K562 (cell line): Measurements from ENCODE around the gene CEP95. TPM values are rescaled to one million over a fixed set of nuclear protein-coding genes. Genes with fewer than 3 reads are reported as not detected.

ENCODE experiments used
- ATAC-seq: fragments of 200-7000 bp; cut with Tn5 transposase; 3 replicates; pipeline ENCODE4 v1.9.1; 2020; ENCODE audit warnings: moderate library complexity
- BruUV-seq: library from RNA; stranded (reverse); fragments of 400-500 nt; replicated peaks from 2 replicates; lab custom pipeline; 2021; lab: Mats Ljungman, UMichigan
- CTCF ChIA-PET: fragments of 300-600 bp; formaldehyde crosslinking; extraction: SDS; loops from one replicate; lab custom pipeline; 2021; ENCODE audit warnings: low intra/inter-chr PET ratio; lab: Yijun Ruan, JAX
- POLR2A ChIA-PET: fragments of 300-600, 350-650 bp; sonication (Branson Sonifier 250); formaldehyde crosslinking; extraction: SDS; loops from one replicate; lab custom pipeline; 2021; ENCODE audit warnings: antibody characterized with exemption, inconsistent platforms; lab: Yijun Ruan, JAX
- DNase-seq, 4 experiments: peaks; one replicate each; pipeline versions ENCODE4 v3.0.0 to v3.0.0-alpha.2; 2011 to 2018; ENCODE audit warnings: low spot score in 3 of 4, mixed read lengths in 3 of 4; ENCODE audit errors: extremely low read depth in 1 of 4
- FAIRE-seq: peaks from 2 replicates; lab custom pipeline; 2011; peaks lifted over from hg19 to GRCh38; lab: Jason Lieb, UNC
- H2AFZ ChIP-seq: 2 replicates; pipeline ENCODE4 v1.6.0; 2011; ENCODE audit warnings: low read depth, low read length, control low read depth, inconsistent platforms
- H3K27ac ChIP-seq: fragments of 200-600 bp; 3 replicates; pipeline ENCODE4 v1.8.0; 2011; ENCODE audit warnings: low read depth, mild to moderate bottlenecking, control low read depth, inconsistent platforms, low read length, moderate library complexity, mixed read lengths; ENCODE audit errors: extremely low read depth
- H3K27me3 ChIP-seq, 2 experiments: fragments of 300-600 bp in 1 of 2; 2 replicates in 1 of 2; 3 replicates in 1 of 2; pipeline versions ENCODE4 v1.6.0 to v1.8.0; 2011; ENCODE audit warnings: inconsistent platforms in 2 of 2, low read length in 2 of 2, mild to moderate bottlenecking in 1 of 2, mixed read lengths in 1 of 2, moderate library complexity in 1 of 2; ENCODE audit not compliant: control insufficient read depth in 2 of 2, insufficient read depth in 2 of 2
- H3K36me3 ChIP-seq: fragments of 300-600 bp; 3 replicates; pipeline ENCODE4 v1.8.0; 2011; ENCODE audit warnings: mild to moderate bottlenecking, low read length, inconsistent platforms; ENCODE audit not compliant: control insufficient read depth, insufficient read depth
- H3K4me1 ChIP-seq, 2 experiments: fragments of 200-600 bp in 1 of 2; replicated peaks in 1 of 2; 2 replicates in 1 of 2; 3 replicates in 1 of 2; pipeline versions ENCODE4 v1.5.1 to v1.8.0; 2011; ENCODE audit warnings: inconsistent platforms in 2 of 2, low read length in 2 of 2, mild to moderate bottlenecking in 1 of 2, mixed read lengths in 1 of 2, moderate library complexity in 1 of 2; ENCODE audit not compliant: control insufficient read depth in 2 of 2, insufficient read depth in 2 of 2
- H3K4me2 ChIP-seq: 2 replicates; pipeline ENCODE4 v1.6.1; 2011; ENCODE audit warnings: low read length, control low read depth, inconsistent platforms, mixed read lengths; ENCODE audit not compliant: insufficient read depth
- H3K4me3 ChIP-seq: fragments of 200-600 bp; sonication (generic), shearing (Covaris generic); 2 replicates; pipeline ENCODE4 v1.5.1; 2016; ENCODE audit warnings: control low read depth, inconsistent platforms
- H3K79me2 ChIP-seq: fragments of 200-600 bp; 3 replicates; pipeline ENCODE4 v1.8.0; 2011; ENCODE audit warnings: low read length, inconsistent platforms; ENCODE audit not compliant: control insufficient read depth, insufficient read depth
- H3K9ac ChIP-seq, 2 experiments: 2 replicates each; pipeline versions ENCODE4 v1.6.0 to v1.6.1; 2011; ENCODE audit warnings: low read depth in 2 of 2, low read length in 2 of 2, control low read depth in 1 of 2, inconsistent platforms in 1 of 2, mild to moderate bottlenecking in 1 of 2, mixed read lengths in 1 of 2; ENCODE audit not compliant: insufficient read depth in 1 of 2
- H3K9me1 ChIP-seq: one replicate; pipeline ENCODE4 v1.6.0; 2011; ENCODE audit warnings: inconsistent platforms, mild to moderate bottlenecking, low read length, moderate library complexity; ENCODE audit not compliant: control insufficient read depth, insufficient read depth
- H3K9me3 ChIP-seq: replicated peaks from 2 replicates; pipeline ENCODE4 v1.5.1; 2011; ENCODE audit warnings: low read depth, low read length, inconsistent platforms; ENCODE audit not compliant: control insufficient read depth, insufficient read depth
- H4K20me1 ChIP-seq: replicated peaks from 2 replicates; pipeline ENCODE4 v1.6.1; 2011; ENCODE audit warnings: low read length, inconsistent platforms, mixed read lengths; ENCODE audit not compliant: control insufficient read depth, insufficient read depth
- CBX1 ChIP-seq: sonication (generic); IDR thresholded peaks from 2 replicates; pipeline ENCODE4 v1.6.1; 2016; ENCODE audit warnings: antibody characterized with exemption, low read depth, mild to moderate bottlenecking
- CEBPB ChIP-seq: fragments of 450-650 bp; IDR thresholded peaks from 2 replicates; pipeline ENCODE4 v1.6.1; 2016; ENCODE audit warnings: missing genetic modification characterization, missing compliant biosample characterization
- ILK ChIP-seq: fragments of 450-650 bp; IDR thresholded peaks from 2 replicates; pipeline ENCODE4 v1.6.1; 2016; ENCODE audit warnings: missing genetic modification characterization, low read depth, mild to moderate bottlenecking, missing compliant biosample characterization, moderate library complexity, borderline replicate concordance
- RAD21 ChIP-seq, 2 experiments: fragments of 250-450 bp in 1 of 2; fragments of 450-650 bp in 1 of 2; sonication (Bioruptor Pico) in 1 of 2; formaldehyde crosslinking in 1 of 2; IDR thresholded peaks in 1 of 2; conservative IDR thresholded peaks in 1 of 2; 2 replicates each; pipeline versions ENCODE4 v1.4.0 to v1.8.0; 2020 to 2022; ENCODE audit warnings: mild to moderate bottlenecking in 2 of 2, moderate library complexity in 1 of 2
- WGBS: fragments of 100-300 bp; shearing (Covaris generic); methylation state at CpG from one replicate; pipeline ENCODE4 v1.1.6; 2016; ENCODE audit warnings: low coverage, mixed read lengths; ENCODE audit not compliant: insufficient coverage; ENCODE audit errors: missing lambda C conversion rate; 5-methylcytosine and 5-hydroxymethylcytosine counted together
- in situ Hi-C: fragments of 300-500 bp; cut with MboI; formaldehyde crosslinking; loops from 4 replicates; pipeline ENCODE4 v1.15.0; 2018; ENCODE audit warnings: inconsistent platforms, mixed read lengths
- intact Hi-C: fragments of 100-400 bp; cut with micrococcal nuclease; formaldehyde crosslinking; loops from 2 replicates; pipeline ENCODE4 v1.14.2; 2022
- polyA plus RNA-seq, 8 experiments: library from polyadenylated mRNA; depleted of rRNA in 4 of 8; stranded (reverse) in 5 of 8; unstranded in 3 of 8; fragments of >200 nt; fragmentation: Nextera tagmentation in 2 of 8; fragmentation: Illumina TruSeq in 1 of 8; extraction: Ambion mirVana in 2 of 8; extraction: Trizol in 1 of 8; gene quantifications; 2 replicates each; pipeline versions ENCODE4 v1.2.1 to v1.2.3, GENCODE V29; 2011 to 2014; ENCODE audit warnings: inconsistent platforms in 1 of 8, missing spikeins in 1 of 8
- total RNA-seq, 7 experiments: library from RNA; depleted of rRNA in 6 of 7; stranded (reverse); fragments of >200 nt in 6 of 7; fragmentation: Illumina TruSeq in 2 of 7; extraction: Trizol in 2 of 7; gene quantifications; 2 replicates each; pipeline versions ENCODE4 v1.2.1 to v1.2.3, GENCODE V29; 2011 to 2021; ENCODE audit warnings: low replicate concordance in 1 of 7
- TF ChIP-seq, protein P1 (sequence below), 3 experiments: IDR thresholded peaks in 2 of 3; conservative IDR thresholded peaks in 1 of 3; 2 replicates each; pipeline ENCODE4 v1.5.1; 2011 to 2012; ENCODE audit warnings: low read length in 3 of 3, mild to moderate bottlenecking in 3 of 3, control low read depth in 2 of 3, improper control_type of control experiment in 1 of 3, inconsistent platforms in 1 of 3, low read depth in 1 of 3, mixed read lengths in 1 of 3, moderate library complexity in 1 of 3; ENCODE audit not compliant: insufficient read depth in 2 of 3

Gene CEP95
- total and polyA plus RNA-seq, 9 of the 15 experiments (the other 6 are each of a cell fraction or from before 2014, with no cell fraction given): 26.7 to 80.7 (median 56.9) TPM

DNA sequence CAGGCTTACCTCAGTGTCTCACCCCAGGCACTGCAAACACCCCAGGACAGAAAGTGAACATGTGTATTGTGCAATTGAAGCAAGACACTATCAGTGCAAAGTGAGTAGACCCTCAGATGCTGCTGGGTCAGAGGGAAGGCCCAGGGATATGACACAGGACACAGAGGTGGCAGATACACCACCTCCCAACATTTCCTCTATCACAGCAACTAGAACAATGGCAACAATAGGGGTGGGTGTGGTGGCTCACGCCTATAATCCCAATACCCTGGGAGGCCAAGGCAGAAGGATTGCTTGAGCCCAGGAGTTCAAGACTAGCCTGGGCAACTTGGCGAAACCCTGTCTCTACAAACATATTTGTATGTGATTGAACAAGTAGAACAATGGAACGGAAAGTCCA lies 35.3 kb upstream of the CEP95 start:
- no peak overlapping the region for H3K9ac ChIP-seq
- no peak for ATAC-seq
- no peak overlapping the region for H2AFZ ChIP-seq
- H3K9me1 ChIP-seq: no peaks in the 10 kb centered on the region
- in situ Hi-C loops (no loop called here), intact Hi-C loops (no loop called here)
- no TSS peak for BruUV-seq
- H4K20me1 ChIP-seq: no peaks in the 10 kb centered on the region
- no peaks in the 10 kb centered on the region for H3K27me3 ChIP-seq
- H3K4me2 ChIP-seq: no peak overlapping the region
- no peaks in the 10 kb centered on the region for H3K79me2 ChIP-seq
- DNase-seq: no peak
- no peak overlapping the region for H3K27ac ChIP-seq
- POLR2A ChIA-PET: no interaction called here
- FAIRE-seq: no peak
- WGBS: 56% methylated on average over 3 of the region's 3 CpGs
- no peak overlapping the region for H3K4me3 ChIP-seq
- no peaks in the 10 kb centered on the region for H3K36me3 ChIP-seq
- CTCF ChIA-PET: no interaction called here
- H3K9me3 ChIP-seq: no peaks in the 10 kb centered on the region
- no peaks in the 10 kb centered on the region for H3K4me1 ChIP-seq
- TF ChIP-seq CEBPB (tag) (0 out of 2 replicates have a peak, but pooled peaks have one; percentile 6), ILK (tag) (no peak)
- TF ChIP-seq, all 486 proteins: peak for 1

DNA sequence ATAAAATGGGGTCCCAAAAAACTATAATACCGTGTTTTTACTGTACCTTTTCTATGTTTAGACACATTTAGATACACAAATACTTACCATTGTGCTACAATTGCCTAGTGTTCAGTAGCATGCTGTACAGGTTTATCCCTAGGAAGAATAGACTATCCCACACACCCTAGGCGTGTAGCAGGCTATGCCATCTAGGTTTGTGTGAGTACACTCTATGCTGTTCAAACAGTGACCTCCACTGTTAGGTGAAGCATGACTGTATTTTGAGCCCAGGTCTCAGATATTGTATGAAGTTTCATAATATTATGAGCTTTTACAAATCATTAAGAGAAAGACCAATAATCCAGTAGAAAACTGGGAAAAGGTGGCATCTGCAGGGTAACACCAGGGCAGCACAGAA lies 34.2 kb upstream of the CEP95 start:
- TF ChIP-seq RAD21 (CRISPR knock-in tag; conservative IDR thresholded peaks at IDR 0.05 in 1 of 2, IDR thresholded peaks at IDR 0.05 in 1 of 2): 0 out of 4 replicates have a peak, but pooled peaks of 1 of the 2 experiments have one; percentile 23
- TF ChIP-seq CBX1: no peak
- TF ChIP-seq, protein P1, sequence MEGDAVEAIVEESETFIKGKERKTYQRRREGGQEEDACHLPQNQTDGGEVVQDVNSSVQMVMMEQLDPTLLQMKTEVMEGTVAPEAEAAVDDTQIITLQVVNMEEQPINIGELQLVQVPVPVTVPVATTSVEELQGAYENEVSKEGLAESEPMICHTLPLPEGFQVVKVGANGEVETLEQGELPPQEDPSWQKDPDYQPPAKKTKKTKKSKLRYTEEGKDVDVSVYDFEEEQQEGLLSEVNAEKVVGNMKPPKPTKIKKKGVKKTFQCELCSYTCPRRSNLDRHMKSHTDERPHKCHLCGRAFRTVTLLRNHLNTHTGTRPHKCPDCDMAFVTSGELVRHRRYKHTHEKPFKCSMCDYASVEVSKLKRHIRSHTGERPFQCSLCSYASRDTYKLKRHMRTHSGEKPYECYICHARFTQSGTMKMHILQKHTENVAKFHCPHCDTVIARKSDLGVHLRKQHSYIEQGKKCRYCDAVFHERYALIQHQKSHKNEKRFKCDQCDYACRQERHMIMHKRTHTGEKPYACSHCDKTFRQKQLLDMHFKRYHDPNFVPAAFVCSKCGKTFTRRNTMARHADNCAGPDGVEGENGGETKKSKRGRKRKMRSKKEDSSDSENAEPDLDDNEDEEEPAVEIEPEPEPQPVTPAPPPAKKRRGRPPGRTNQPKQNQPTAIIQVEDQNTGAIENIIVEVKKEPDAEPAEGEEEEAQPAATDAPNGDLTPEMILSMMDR (IDR thresholded peaks at IDR 0.05 in 2 of 3, conservative IDR thresholded peaks at IDR 0.05 in 1 of 3; ENCODE audit: insufficient read depth in 2 of 3, low read depth in 1 of 3, low read length in 3 of 3): peak in 1 of 3 experiments; percentile 3; a peak in 1 of 6 replicates
- no peak overlapping the region for H2AFZ ChIP-seq
- intact Hi-C loops: no loop called here
- 57% methylated on average over 2 of the region's 2 CpGs for WGBS
- H3K27me3 ChIP-seq: no peaks in the 10 kb centered on the region
- in situ Hi-C loops: no loop called here
- BruUV-seq: no TSS peak
- no peaks in the 10 kb centered on the region for H3K4me1 ChIP-seq
- ATAC-seq: peak; percentile 50; the same call in 1 of the 3 replicates
- H3K9me3 ChIP-seq: no peaks in the 10 kb centered on the region
- ChIA-PET POLR2A (no interaction called here), CTCF (no interaction called here)
- no peaks in the 10 kb centered on the region for H3K79me2 ChIP-seq
- H3K9me1 ChIP-seq: no peaks in the 10 kb centered on the region
- DNase-seq: no peak
- no peak overlapping the region for H3K9ac ChIP-seq
- no peak overlapping the region for H3K4me2 ChIP-seq
- peaks cover 8% of the 10 kb centered on the region for H3K36me3 ChIP-seq
- FAIRE-seq: no peak
- H4K20me1 ChIP-seq: no peaks in the 10 kb centered on the region
- H3K4me3 ChIP-seq: no peak overlapping the region
- no peak overlapping the region for H3K27ac ChIP-seq
